Inflammatory macrophage treated with lipopolysaccharide for 4 hours (primary cell): ENCODE measurements around the gene L3MBTL4.

Experiments
- DNase-seq: peaks from one replicate; pipeline ENCODE4 v3.0.0-alpha.2; 2020

The L3MBTL4 gene

DNA sequence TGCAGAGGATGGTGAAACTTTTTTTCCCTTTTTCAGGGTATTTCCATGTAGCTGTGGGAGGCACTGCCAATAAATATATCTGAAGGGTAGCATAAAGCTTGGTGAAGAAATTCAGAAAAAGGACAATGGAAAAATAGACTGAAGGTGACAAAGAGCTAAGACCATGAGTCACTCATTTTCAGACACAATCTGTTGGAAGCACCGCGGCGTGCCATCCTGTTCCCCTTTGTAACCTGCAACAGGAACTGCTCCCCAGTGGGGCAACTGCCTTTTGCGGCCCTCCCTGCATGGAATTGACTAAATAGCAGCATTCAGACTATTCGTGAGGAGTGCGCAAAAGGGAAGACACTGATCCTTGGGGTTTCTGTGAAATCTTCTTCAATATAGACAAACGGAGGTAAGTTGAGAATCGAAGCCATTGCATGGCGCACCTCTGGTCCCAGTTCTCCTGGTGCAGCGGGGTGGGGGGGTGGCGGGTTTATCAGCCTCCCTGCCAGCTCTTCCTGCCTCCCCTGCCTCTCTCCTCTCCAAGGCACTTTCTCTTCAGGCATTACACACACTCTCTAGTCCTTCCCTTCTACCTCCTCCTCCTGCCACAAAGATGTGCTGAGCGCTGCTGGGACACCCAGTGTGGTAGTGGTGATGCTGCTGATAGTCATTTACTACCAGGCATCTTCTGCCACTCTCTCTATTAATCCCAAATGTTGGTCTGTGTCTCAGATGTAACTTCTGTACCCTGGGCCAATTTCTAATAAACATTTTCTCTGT, 393.2 kb downstream of the L3MBTL4 start:
- DNase-seq, result peak; percentile 32

DNA sequence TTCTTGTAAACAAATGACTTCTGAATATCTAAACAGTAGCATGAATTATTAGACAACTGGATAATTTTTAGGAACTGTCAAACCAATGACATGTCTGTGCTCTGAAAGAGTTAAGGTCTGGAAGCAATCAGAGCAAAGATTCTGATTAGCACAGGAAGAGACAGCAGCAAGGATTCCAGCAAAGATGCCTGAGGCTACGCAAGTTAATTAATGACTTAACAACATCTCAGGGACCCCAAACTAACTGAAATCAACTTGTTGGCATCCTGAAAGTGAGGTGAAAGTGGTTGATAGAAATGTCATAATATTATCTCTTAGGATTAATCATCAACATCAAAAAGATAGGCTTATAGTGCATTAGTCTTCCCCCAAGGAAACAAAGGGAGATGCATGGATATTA, 396.0 kb downstream of the L3MBTL4 start:
- DNase-seq, result no peak

DNA sequence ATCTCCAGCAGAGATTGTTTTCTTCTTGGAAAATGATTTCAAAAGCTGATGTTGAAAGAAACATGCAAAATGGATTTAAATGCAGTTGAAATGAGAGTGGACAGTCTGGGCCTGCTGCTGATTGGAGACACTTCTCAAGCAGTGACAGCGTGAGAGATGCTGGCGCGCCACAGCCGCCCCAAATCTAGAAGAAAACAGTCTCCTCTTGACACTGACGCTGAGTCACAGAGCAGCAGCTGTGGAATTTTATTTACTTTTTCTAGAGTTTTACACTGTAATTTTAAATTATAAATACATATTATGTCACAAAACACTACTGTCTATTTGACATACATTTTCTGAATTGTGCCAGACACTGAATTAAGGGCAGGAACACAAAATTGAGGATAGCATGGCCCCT, 397.5 kb downstream of the L3MBTL4 start:
- no peak for DNase-seq

DNA sequence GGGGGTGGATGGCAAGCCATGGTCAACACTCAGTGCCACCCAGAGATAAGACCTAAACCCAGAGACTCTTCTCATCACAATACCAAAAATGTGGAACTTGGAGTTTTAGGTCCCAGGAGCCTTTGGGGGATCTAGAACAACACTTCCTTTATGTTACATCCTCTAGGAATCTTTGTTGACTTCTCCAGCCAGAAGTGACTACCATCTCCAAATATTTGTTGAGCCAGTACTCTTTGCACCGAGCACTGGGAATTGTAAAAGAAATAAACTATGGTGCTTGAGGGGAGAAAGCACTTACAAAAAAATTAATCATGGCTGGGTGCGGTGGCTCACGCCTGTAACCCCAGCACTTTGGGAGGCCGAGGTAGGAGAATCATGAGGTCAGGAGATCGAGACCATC, 399.3 kb downstream of the L3MBTL4 start:
- DNase-seq, result no peak

DNA sequence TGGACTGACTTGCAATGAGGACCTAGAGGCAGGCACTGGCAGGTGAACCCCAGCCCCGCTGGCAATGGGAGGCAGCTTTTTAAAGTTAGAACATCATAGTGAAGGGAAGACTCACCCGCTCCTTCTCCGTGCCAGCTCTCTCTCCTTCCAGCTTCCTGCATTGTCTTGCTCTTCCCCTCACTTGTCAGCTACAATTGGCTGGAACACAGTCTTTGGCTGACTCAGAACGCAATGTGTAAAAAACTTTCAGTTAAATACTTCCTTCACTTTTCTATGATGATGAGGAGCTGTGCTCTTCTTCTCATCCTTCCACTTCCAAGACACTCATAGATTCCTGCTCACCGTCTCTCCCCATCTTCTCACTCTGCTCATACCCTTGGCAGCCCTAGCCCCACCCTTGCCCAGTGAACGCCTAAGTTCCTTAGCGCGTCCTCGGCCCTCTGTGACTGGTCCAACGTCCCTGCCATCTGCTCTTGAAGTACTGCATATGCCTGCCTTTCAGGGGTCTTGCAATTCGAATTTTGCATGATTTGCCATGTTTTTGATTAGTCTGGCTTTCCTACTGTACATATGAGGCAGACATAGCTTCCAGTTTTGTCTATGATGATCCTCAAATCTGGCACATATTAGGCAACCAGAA, 401.4 kb downstream of the L3MBTL4 start:
- DNase-seq, result no peak

DNA sequence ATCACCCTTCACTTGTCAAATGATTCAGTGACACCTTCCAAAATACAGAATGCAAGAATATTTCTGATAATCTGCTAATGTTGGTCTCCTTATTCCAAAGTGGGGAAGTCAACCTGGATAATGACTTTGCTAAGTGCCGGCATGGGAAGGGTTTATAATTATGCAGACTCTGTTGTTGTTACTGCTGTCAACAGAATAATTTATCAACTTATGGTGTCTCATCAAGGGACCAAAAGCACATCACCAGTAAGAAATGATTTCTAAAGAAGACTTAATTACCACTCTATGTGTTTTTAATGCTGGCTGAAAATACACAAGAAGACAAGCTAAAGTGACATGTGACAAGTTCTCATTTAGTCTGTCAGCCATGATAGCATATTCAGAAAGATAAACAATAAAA, 403.8 kb downstream of the L3MBTL4 start:
- no peak for DNase-seq

DNA sequence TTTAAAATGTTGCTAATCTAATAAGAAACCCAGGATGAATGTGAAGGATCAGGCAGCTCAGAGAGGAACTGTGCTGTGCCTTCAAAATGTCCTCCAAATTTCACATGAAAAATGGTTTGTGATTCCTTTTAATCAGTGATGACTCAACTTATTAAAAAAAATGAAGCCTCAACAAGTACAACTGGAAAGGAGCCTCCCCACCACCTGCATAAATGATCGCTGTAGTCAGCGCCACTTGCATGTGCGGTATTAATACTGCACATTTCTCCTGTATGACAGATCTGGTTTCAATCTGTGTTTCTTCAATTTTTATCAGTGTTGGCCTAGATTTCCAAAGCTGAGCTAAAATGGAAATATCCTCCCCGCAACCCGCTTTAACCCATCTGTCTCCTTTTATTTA, 404.4 kb downstream of the L3MBTL4 start:
- DNase-seq, result no peak

DNA sequence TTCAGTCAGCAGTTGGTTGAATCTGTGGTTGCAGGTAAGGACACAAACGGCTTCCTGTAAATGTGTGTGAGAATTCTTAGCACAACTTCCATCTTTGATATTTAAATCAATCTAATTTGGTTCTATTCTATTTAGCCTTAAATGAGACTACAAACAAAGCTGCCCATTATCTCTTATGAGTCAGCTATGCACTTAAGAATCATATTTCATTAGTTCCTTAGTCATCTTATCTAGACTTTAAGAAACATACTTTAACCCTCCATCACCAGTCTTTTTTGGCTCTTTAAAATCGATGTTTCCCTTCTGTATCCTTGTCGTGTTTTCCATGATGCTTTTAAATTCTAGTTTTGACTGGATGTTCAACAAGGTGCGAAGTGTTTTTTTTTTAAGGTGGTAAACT, 405.0 kb downstream of the L3MBTL4 start:
- DNase-seq, result no peak

DNA sequence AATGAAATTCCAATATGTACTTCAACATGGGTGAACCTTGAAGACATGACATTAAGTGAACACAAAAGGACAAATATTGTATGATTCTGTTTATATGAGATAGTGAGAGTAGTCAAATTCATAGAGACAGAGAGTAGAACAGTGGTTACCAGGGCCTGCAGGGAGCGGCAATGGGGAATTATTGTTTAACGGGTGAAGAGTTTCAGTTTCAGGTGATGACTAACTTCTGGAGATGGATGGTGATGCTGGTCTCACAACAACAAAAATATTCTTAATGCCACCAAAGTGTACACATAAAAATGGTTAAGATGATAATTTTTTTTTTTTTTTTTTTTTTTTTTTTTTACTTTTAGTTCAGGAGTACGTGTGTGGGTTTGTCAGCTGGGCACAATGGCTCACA, 410.0 kb downstream of the L3MBTL4 start:
- DNase-seq, result no peak

DNA sequence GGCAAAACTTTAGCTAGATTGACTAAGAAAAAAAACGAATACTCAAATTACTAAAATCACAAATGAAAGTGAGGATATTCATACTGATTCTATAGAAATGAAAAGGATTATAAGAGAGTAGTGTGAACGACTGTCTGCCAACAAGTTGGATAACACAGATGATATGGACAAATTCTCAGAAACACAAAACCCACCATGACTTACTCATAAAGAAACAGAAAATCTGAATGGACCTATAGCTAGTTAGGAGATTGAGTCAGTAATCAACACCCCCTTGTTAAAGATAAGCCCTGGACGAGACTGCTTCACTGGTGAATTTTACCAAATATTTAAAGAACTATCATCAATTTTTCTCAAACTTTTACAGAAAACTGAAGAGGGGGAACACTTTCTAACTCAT, 410.6 kb downstream of the L3MBTL4 start:
- no peak for DNase-seq

DNA sequence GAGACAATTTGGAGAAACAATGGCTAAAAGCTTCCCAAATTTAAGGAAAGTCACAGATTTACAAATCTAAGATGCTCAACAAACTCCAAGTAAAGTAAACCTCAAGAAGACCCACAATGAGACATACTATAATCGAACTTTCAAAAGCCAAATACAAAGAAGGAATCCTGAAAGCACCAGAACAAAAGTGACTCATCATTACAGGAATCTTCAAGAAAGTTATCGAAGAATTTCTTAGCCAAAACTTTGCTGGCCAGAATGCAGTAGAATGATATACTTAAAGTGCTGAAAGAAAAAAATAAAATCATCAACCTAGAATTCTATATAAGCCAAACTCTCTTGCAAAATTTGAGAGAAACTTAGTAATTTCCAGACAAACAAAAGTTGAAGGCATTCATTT, 412.8 kb downstream of the L3MBTL4 start:
- no peak for DNase-seq

DNA sequence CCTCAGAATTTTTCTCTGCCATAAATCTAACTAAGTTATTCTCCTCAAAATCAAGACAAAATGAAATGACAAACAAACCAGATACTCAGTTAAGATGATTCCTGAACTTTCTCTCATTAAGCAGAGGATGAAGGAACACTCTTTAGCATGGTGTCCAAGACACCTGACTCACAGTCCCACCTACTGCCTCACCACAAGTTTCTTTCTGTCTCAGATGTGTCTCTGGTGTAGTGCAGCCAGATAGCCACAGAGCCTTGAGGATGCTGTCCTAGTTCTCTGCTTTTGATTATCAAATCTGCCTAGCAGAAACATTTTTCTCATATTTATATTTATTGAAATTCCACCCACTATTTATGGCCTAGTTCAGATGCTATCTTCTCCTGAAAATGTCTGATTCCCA, 415.8 kb downstream of the L3MBTL4 start:
- no peak for DNase-seq

DNA sequence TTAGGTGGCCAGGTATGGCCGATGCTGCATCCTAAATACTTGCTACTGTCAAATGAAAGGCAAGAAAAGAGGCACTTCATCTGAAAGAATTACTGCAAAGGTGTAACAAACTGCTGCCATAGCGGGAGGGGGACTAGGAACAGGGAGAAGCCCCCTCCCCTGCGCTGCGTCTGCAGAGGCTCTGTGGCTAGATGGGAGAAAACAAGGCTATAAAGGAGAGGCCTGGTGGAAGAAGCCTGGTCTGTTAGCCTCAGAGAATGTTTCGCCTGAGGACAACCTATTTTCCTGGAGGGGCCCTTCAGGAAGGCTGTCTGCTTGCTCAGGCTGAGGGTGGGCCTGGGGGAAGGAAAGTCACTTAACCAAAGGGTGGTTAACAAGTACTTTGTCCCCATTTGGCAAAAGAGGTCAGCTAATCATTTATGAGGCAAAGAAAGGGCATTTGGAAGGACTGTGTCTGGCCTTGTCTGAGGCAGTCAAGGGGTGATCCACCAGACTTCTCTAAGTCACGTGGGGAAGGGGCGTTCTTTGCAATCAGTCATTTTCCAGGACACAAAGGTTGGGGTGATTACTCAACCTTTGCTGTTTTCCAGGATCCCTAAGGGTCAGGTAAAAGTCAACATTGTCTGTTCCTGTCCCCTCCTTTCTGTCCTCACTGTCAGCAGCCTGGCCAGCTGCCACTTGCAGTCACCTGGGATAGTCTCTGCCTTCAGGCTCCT, 416.4 kb downstream of the L3MBTL4 start:
- no peak for DNase-seq

DNA sequence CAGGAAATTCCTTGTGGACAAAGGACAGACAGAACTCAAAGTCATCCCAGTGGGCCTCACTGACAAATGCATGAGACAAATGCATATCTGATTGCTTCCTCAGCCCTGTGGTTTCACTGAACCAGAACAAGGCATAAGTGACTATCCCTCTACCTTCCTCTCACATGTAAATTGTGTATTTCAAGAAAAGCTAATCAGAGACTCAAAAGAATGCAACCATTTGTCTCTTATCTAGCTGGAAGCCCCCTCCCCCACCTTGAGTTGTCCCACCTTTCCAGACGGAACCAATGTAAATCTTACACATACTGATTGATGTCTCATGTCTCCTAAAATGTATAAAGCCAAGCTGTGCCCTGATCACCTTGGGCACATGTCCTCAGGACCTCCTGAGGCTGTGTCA, 417.4 kb downstream of the L3MBTL4 start:
- DNase-seq, result no peak

DNA sequence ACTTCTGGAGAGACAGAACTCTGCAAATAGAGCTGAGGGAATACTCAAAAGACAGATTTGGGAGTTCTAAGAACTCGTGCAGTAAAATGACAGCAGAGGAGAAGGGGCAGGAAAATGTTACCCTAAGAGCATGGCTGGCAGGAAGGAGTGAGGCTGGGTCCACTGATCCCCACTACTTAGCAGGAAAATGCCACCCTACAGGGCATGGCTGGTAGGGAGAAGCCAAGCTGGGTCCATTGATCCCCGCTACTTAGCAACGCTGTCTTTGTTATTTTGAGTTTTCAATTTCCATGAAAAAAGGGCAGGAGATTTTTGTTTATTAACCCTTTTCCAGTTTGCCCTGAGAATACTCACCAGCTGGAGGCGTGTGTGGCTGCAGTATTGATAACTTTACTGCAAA, 419.1 kb downstream of the L3MBTL4 start:
- DNase-seq, result no peak

DNA sequence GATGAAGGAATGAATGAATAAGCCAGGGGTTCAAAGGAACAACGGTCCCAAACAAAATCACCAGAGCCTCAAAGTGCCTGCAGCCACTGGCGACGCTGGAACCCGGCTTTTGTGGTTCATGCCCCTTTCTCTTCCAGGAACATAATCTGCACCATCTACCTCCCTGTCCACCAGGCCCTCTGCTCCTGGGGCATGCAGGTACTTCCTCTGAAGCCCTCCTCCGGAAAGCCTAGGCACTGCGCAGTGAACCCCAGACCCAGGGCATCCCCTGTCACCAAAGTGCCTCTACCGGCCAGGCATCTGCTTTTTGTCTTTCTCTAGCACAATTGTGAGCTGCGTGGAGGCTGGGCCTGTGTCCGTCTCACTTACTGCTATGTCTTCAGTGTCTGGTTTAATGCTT, 420.8 kb downstream of the L3MBTL4 start:
- no peak for DNase-seq

DNA sequence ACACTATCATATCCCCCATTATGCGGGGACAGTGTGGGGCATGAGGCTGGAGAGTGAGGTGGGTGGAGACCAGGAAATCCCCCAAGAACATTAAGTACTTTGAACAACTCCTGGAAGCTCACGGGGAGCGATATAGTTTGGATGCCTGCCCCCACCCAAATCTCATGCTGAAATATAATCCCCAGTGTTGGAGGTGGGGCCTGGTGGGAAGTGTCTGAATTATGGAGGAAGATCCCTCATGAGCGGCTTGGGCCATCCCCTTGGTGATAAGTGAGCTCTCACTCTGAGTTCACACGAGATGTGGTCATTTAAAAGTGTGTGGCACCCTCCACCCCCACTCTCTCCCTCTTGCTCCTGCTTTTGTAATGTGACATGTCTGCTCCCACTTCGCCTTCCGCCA, 422.3 kb downstream of the L3MBTL4 start:
- DNase-seq, result no peak

DNA sequence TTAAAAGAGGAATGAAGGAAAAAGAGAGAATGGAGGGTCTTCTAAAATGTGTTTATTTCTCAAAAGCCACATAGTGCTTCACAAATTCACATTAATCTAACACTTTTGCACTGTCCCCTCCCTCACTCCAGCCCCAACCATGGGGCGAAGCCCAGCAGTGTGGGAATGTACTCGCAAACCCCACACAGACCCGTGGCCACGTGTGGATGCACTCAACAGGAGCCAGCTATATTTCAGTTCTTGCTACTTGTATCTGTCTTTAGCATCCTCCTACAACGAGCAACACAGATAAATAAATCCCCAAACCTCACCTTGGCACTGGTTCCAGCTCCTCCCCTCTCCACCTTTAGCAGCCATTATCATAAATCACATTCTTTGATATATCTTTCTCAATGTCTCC, 427.5 kb downstream of the L3MBTL4 start:
- DNase-seq, result no peak

DNA sequence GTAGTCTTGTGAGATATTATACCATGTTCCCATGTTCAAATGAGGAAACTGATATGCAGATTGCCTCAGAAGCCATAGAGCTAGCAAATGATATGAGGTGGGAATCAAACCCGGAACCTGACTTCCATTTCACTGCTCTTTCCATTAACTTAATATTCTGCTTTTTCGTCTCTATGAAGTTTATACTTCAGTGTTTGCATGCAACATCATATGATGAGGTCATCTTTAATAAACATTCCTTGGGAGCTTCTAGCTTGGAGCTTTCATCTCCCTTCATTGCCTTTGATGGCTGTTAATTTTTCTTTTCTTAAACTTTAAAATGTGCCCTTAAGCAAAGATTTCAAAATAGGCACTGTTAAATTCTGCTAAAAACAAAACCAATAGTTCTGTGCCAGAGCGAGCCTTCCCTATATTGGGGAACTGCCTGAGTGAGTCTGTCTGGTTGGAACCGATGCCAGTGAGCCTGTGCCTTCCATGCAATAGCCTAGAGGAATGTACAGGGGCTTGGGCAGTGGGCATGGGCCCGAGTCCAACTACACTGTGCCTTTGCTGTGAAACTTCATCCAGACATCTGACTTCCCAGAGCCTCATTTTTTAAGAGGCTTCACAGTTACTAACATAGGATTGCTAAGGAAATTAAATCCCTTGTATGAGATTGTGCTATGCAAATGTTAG, 428.3 kb downstream of the L3MBTL4 start:
- DNase-seq, result no peak

DNA sequence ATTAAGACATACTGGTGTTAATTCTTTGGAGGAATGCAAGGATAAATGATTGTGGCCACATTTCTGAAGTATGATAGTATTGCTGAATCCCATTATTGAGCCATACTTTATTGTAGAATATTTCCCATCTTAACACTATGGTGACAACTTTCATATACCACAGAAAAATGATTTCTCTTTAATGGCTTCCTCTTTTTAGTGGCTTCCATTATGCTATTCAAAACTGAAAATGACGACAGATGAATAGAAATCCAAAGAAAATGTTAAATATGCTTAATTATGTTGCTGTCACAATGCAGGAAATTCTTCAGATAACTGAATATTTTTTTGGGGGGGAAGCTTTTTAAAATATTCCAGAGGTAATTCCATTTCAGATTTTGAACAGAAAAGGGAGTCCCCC, 430.5 kb downstream of the L3MBTL4 start:
- peak; percentile 22 for DNase-seq

DNA sequence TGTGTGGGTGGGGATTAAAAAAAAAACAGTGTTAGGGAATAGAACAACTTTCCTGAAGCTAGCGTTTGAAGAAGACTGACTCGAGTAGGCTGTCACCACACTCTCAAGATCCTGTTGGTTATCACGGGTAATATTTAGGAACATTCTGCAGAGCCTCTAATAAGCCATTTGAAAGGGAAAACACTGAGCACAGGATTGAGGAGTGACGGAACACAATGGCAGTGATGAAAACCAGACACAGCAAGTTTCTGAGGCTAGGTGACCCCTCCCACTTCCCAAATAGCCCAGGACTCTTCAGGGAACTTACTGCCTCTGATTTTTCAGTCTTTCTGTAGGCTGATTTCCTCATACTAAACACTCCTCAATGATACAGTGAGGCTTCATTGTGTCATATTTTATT, 431.2 kb downstream of the L3MBTL4 start:
- no peak for DNase-seq

DNA sequence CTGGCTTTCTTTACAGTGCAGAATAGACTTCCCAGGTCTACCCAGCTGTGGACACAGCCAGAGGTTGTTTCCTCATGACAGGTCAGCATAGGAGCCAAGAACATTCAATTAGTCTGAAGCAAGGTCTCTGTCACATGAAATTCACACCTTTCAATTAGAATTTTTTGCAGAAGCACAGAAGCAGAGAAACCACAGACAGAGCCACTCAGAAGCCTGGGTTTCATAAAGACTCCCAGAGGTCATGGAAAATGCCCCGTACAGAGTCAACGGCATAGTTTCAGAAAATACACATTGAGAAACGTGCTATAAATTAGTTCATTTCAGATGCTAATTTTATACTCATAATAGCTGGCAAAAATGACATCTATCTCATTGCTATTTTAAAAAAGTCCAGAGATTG, 432.4 kb downstream of the L3MBTL4 start:
- no peak for DNase-seq

DNA sequence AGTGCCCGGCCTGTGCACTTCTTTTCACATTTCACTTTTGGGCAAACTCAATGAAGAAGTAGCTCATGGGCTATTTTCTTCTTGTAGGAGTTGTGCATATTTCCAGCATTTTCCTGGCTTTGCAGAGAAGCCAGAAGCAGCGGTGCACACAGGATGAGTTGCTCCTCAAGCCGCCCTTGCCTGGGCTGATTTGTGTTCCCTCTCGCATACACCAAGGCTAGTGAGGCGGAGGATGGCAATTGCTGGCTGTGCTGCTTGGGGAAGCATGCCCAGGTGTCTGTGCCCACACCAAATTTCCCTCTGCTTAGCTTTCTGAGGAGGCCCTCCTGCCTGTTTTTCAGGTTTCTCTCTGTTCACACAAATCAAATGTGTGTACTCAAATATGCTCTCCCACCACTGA, 434.0 kb downstream of the L3MBTL4 start:
- no peak for DNase-seq

DNA sequence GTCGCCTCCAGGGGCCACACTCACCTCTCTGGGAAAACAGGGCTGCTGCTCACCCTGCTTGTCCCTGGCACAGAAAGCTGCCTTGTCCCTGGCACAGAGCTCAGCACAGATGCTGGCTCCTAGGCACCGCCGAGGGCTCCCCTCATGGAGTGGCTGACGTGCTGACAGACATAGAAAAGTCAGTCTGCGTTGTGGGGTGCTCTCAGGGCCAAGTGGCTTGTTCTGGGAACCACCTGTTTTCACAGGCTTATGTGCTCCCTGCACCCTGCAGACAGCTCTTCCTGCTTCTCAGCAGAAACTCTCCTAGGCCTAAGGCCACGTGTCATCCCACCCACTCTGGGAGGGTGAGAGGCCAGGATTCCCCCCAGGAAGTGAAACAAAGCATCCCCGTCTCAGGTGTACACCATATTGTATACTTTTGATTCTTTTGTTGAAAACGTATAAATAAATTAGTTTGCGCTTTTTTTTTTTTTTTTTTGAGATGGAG, 434.7 kb downstream of the L3MBTL4 start:
- no peak for DNase-seq
